SK-N-SH (cell line): ENCODE measurements around the gene VPS33A. TPM values are rescaled to one million over a fixed set of nuclear protein-coding genes. Genes with fewer than 3 reads are reported as not detected.

ENCODE experiments used
- CTCF ChIA-PET: fragments of 300-600, 350-600 bp; formaldehyde crosslinking; extraction: SDS; loops from one replicate; lab custom pipeline; 2021; lab: Yijun Ruan, JAX
- POLR2A ChIA-PET: fragments of 350-600 bp; sonication (Branson Sonifier 250); formaldehyde crosslinking; extraction: SDS; loops from one replicate; lab custom pipeline; 2020; ENCODE audit warnings: antibody characterized with exemption, inconsistent platforms; lab: Yijun Ruan, JAX
- DNase-seq: peaks from one replicate; pipeline ENCODE4 v3.0.0; 2012
- H2AFZ ChIP-seq: fragments of 200-600 bp; sonication (generic); 2 replicates; pipeline ENCODE4 v1.8.1; 2016; ENCODE audit warnings: antibody characterized with exemption, mild to moderate bottlenecking, low read depth
- H3F3A ChIP-seq: fragments of 200-600 bp; sonication (generic); replicated peaks from 2 replicates; pipeline ENCODE3; 2016; ENCODE audit warnings: antibody characterized with exemption, mild to moderate bottlenecking; ENCODE audit not compliant: insufficient read depth
- H3K27ac ChIP-seq, 2 experiments: fragments of 200-500 bp in 1 of 2; fragments of 200-600 bp in 1 of 2; sonication (Bioruptor generic) in 1 of 2; sonication (generic), shearing (Covaris generic) in 1 of 2; 2 replicates each; pipeline versions ENCODE4 v1.5.1 to v1.6.1; 2014 to 2016; ENCODE audit warnings: low read depth in 2 of 2, inconsistent platforms in 1 of 2, low read length in 1 of 2, mild to moderate bottlenecking in 1 of 2, mixed read lengths in 1 of 2
- H3K27me3 ChIP-seq: fragments of 200-600 bp; sonication (generic), shearing (Covaris generic); 2 replicates; pipeline ENCODE4 v1.6.1; 2016; ENCODE audit warnings: mixed run types; ENCODE audit not compliant: insufficient read depth
- H3K36me3 ChIP-seq, 2 experiments: fragments of 200-500 bp in 1 of 2; fragments of 200-600 bp in 1 of 2; sonication (Bioruptor generic) in 1 of 2; sonication (generic) in 1 of 2; replicated peaks in 1 of 2; 2 replicates each; pipeline versions ENCODE3 to v1.5.1; 2014 to 2016; ENCODE audit warnings: low read length in 1 of 2, mild to moderate bottlenecking in 1 of 2; ENCODE audit not compliant: insufficient read depth in 2 of 2, control insufficient read depth in 1 of 2
- H3K4me1 ChIP-seq, 2 experiments: fragments of 200-500 bp in 1 of 2; fragments of 200-600 bp in 1 of 2; sonication (Bioruptor generic) in 1 of 2; sonication (generic), shearing (Covaris generic) in 1 of 2; 2 replicates each; pipeline versions ENCODE4 v1.5.1 to v1.6.1; 2014 to 2016; ENCODE audit warnings: low read depth in 1 of 2, low read length in 1 of 2, mixed run types in 1 of 2; ENCODE audit not compliant: insufficient read depth in 2 of 2, control insufficient read depth in 1 of 2
- H3K4me2 ChIP-seq: fragments of 200-600 bp; sonication (generic), shearing (Covaris generic); 2 replicates; pipeline ENCODE4 v1.6.1; 2017; ENCODE audit warnings: mixed run types
- H3K4me3 ChIP-seq, 2 experiments: fragments of 200-500 bp in 1 of 2; fragments of 200-600 bp in 1 of 2; sonication (Bioruptor generic) in 1 of 2; sonication (generic), shearing (Covaris generic) in 1 of 2; 2 replicates each; pipeline versions ENCODE4 v1.5.1 to v1.8.1; 2014 to 2016; ENCODE audit warnings: low read depth in 2 of 2, inconsistent platforms in 1 of 2, low read length in 1 of 2, mild to moderate bottlenecking in 1 of 2, mixed read lengths in 1 of 2, moderate library complexity in 1 of 2
- H3K79me2 ChIP-seq: fragments of 200-600 bp; sonication (generic); 2 replicates; pipeline ENCODE4 v1.8.1; 2017; ENCODE audit warnings: mild to moderate bottlenecking; ENCODE audit not compliant: insufficient read depth
- H3K9ac ChIP-seq: fragments of 200-600 bp; sonication (generic); 2 replicates; pipeline ENCODE4 v1.6.1; 2017; ENCODE audit warnings: mixed run types
- H3K9me2 ChIP-seq: fragments of 200-600 bp; sonication (generic); 2 replicates; pipeline ENCODE4 v1.6.1; 2017; ENCODE audit warnings: mixed run types
- H3K9me3 ChIP-seq: fragments of 200-600 bp; sonication (generic); 2 replicates; pipeline ENCODE4 v1.6.1; 2017; ENCODE audit warnings: mixed run types, mild to moderate bottlenecking, moderate library complexity
- H4K20me1 ChIP-seq: fragments of 200-600 bp; sonication (generic); 2 replicates; pipeline ENCODE4 v1.6.1; 2017; ENCODE audit warnings: mild to moderate bottlenecking, mixed run types; ENCODE audit not compliant: insufficient read depth
- CHD2 ChIP-seq: fragments of 150-350 bp; IDR thresholded peaks from 2 replicates; pipeline ENCODE4 v1.6.1; 2018; ENCODE audit warnings: low read length; ENCODE audit not compliant: partially characterized antibody
- ELF1 ChIP-seq: IDR thresholded peaks from 2 replicates; pipeline ENCODE4 v1.4.0; 2012
- EP300 ChIP-seq, 2 experiments: IDR thresholded peaks; 2 replicates each; pipeline versions ENCODE4 v1.4.0 to v1.6.1; 2012; ENCODE audit warnings: borderline replicate concordance in 1 of 2, low read depth in 1 of 2, low read length in 1 of 2
- FOSL2 ChIP-seq: IDR thresholded peaks from 2 replicates; pipeline ENCODE4 v1.4.0; 2012; ENCODE audit warnings: low read depth, mild to moderate bottlenecking, moderate library complexity, borderline replicate concordance
- FOXJ3 ChIP-seq: sonication (generic); formaldehyde crosslinking; IDR thresholded peaks from 2 replicates; pipeline ENCODE4 v1.5.1; 2020; ENCODE audit warnings: mild to moderate bottlenecking, missing genetic modification reagents
- GABPA ChIP-seq: IDR thresholded peaks from 2 replicates; pipeline ENCODE4 v1.4.0; 2012; ENCODE audit warnings: low read depth, mild to moderate bottlenecking
- GATA2 ChIP-seq: sonication (generic); formaldehyde crosslinking; IDR thresholded peaks from 2 replicates; pipeline ENCODE4 v1.5.0; 2020; ENCODE audit warnings: mild to moderate bottlenecking, missing genetic modification reagents
- POLR2AphosphoS5 ChIP-seq: IDR thresholded peaks from 2 replicates; pipeline ENCODE4 v1.6.1; 2012; ENCODE audit warnings: low read depth, low read length
- RAD21 ChIP-seq: IDR thresholded peaks from 2 replicates; pipeline ENCODE4 v1.6.1; 2012; ENCODE audit warnings: mild to moderate bottlenecking, low read length
- RCOR1 ChIP-seq: fragments of 150-350 bp; IDR thresholded peaks from 2 replicates; pipeline ENCODE4 v1.6.1; 2017; ENCODE audit warnings: antibody characterized with exemption, low read length
- RFX5 ChIP-seq: IDR thresholded peaks from 2 replicates; pipeline ENCODE4 v1.6.1; 2012; ENCODE audit warnings: mild to moderate bottlenecking, improper control_type of control experiment, low read length
- SMC3 ChIP-seq: IDR thresholded peaks from 2 replicates; pipeline ENCODE4 v1.6.1; 2012; ENCODE audit warnings: low read depth, low read length, improper control_type of control experiment
- TEAD4 ChIP-seq: IDR thresholded peaks from 2 replicates; pipeline ENCODE4 v1.4.0; 2012; ENCODE audit warnings: mild to moderate bottlenecking, borderline replicate concordance; ENCODE audit not compliant: insufficient read depth
- YY1 ChIP-seq: IDR thresholded peaks from 2 replicates; pipeline ENCODE4 v1.4.0; 2012; ENCODE audit warnings: low read depth, mild to moderate bottlenecking
- WGBS: methylation state at CpG from one replicate; pipeline ENCODE4 v1.1.6; 2017; ENCODE audit warnings: low lambda C conversion rate; 5-methylcytosine and 5-hydroxymethylcytosine counted together
- polyA plus RNA-seq, 3 experiments: library from polyadenylated mRNA; depleted of rRNA; stranded (reverse); fragments of >200 nt; gene quantifications; 2 replicates each; pipeline ENCODE4 v1.2.3, GENCODE V29; 2012
- TF ChIP-seq, protein P1 (sequence below): IDR thresholded peaks from 2 replicates; pipeline ENCODE4 v1.4.0; 2012; ENCODE audit warnings: low read depth, borderline replicate concordance
- TF ChIP-seq, protein P2 (sequence below): fragments of 200-600 bp; sonication (generic); IDR thresholded peaks from 2 replicates; pipeline ENCODE4 v1.6.1; 2017; ENCODE audit warnings: antibody characterized with exemption, mild to moderate bottlenecking, moderate library complexity
- TF ChIP-seq, protein P3 (sequence below): fragments of 150-350 bp; IDR thresholded peaks from 2 replicates; pipeline ENCODE4 v1.6.1; 2017; ENCODE audit warnings: antibody characterized with exemption, low read length, low read depth, borderline replicate concordance

VPS33A gene
- polyA plus RNA-seq, 1 of the 3 experiments (the other 2 are of a cell fraction): 17.0 TPM

DNA sequence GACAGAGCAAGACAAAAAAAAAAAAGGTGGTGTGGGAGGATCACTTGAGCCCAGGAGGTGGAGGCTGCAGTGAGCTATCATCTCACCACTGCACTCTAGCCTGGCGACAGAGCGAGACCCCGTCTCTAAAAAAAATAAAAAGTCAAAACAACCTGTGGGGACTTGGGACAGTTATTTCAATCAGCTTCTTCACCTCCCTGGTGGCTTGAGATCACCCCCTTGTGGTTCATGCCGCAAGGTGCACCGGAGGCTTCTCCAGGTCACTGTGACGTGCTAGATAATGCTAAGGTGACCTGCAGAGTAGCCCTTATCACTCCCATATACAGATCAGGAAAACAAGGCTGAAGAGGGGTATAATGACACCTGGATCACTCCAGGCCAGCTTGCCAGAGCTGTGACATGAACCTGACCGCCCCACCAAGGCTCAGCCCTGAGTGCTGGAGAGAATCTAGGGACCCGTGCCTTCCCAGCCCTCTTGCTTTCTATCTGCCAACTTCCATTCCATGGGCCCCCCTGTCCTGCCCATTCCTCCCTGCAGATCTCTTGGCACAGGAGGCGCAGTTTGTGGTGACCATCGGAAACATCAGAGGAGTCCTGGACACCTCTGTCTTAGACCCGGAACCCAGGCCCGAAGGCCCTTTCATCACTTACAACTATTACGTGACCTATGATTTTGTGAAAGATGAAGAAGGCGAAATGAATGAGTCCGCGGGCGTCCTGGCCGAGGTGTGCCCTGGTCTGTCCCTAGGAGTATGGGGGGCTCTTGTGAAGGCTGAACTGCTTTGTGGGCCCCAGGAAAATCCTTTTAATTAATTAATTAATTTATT, 75.2 kb downstream of the VPS33A start:
- WGBS: 64% methylated on average over 15 of the region's 18 CpGs
- Histone ChIP-seq H3K9me2 (no peaks in the 10 kb centered on the region), H3K27ac (no peak overlapping the region), H3K79me2 (no peaks in the 10 kb centered on the region), H3K4me2 (no peak overlapping the region), H3K36me3 (no peaks in the 10 kb centered on the region), H3K4me1 (no peaks in the 10 kb centered on the region), H3F3A (no peaks in the 10 kb centered on the region), H4K20me1 (no peaks in the 10 kb centered on the region), H3K27me3 (no peaks in the 10 kb centered on the region), H2AFZ (no peak overlapping the region), H3K9me3 (no peaks in the 10 kb centered on the region; the same call in 1 of the 2 replicates), H3K9ac (no peak overlapping the region), H3K4me3 (no peak overlapping the region; a peak in 1 of 4 replicates)
- peak; percentile 87 for DNase-seq
- TF ChIP-seq, protein P1, sequence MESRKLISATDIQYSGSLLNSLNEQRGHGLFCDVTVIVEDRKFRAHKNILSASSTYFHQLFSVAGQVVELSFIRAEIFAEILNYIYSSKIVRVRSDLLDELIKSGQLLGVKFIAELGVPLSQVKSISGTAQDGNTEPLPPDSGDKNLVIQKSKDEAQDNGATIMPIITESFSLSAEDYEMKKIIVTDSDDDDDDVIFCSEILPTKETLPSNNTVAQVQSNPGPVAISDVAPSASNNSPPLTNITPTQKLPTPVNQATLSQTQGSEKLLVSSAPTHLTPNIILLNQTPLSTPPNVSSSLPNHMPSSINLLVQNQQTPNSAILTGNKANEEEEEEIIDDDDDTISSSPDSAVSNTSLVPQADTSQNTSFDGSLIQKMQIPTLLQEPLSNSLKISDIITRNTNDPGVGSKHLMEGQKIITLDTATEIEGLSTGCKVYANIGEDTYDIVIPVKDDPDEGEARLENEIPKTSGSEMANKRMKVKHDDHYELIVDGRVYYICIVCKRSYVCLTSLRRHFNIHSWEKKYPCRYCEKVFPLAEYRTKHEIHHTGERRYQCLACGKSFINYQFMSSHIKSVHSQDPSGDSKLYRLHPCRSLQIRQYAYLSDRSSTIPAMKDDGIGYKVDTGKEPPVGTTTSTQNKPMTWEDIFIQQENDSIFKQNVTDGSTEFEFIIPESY: no peak
- TF ChIP-seq, protein P2, sequence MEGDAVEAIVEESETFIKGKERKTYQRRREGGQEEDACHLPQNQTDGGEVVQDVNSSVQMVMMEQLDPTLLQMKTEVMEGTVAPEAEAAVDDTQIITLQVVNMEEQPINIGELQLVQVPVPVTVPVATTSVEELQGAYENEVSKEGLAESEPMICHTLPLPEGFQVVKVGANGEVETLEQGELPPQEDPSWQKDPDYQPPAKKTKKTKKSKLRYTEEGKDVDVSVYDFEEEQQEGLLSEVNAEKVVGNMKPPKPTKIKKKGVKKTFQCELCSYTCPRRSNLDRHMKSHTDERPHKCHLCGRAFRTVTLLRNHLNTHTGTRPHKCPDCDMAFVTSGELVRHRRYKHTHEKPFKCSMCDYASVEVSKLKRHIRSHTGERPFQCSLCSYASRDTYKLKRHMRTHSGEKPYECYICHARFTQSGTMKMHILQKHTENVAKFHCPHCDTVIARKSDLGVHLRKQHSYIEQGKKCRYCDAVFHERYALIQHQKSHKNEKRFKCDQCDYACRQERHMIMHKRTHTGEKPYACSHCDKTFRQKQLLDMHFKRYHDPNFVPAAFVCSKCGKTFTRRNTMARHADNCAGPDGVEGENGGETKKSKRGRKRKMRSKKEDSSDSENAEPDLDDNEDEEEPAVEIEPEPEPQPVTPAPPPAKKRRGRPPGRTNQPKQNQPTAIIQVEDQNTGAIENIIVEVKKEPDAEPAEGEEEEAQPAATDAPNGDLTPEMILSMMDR: peak; percentile 86
- no peak for TF ChIP-seq TEAD4
- peak; percentile 90 for TF ChIP-seq SMC3
- TF ChIP-seq CHD2: no peak
- TF ChIP-seq RAD21: peak; percentile 90
- no peak for TF ChIP-seq GATA2 (CRISPR knock-in tag)
- no peak for TF ChIP-seq FOSL2
- no peak for TF ChIP-seq POLR2AphosphoS5
- POLR2A ChIA-PET: interaction anchor here (0.6 to 1.3 kb wide), 2 partner anchors 21 to 60 kb away, joined by 3 read pairs; no protein-coding TSS in a partner anchor
- CTCF ChIA-PET: interaction anchor here (0.6 to 4.9 kb wide), 44 partner anchors 8 to 398 kb away, joined by 3 to 85 read pairs (median 4); partner anchors contain the start of genes B3GNT4, LRRC43 and RHOF

DNA sequence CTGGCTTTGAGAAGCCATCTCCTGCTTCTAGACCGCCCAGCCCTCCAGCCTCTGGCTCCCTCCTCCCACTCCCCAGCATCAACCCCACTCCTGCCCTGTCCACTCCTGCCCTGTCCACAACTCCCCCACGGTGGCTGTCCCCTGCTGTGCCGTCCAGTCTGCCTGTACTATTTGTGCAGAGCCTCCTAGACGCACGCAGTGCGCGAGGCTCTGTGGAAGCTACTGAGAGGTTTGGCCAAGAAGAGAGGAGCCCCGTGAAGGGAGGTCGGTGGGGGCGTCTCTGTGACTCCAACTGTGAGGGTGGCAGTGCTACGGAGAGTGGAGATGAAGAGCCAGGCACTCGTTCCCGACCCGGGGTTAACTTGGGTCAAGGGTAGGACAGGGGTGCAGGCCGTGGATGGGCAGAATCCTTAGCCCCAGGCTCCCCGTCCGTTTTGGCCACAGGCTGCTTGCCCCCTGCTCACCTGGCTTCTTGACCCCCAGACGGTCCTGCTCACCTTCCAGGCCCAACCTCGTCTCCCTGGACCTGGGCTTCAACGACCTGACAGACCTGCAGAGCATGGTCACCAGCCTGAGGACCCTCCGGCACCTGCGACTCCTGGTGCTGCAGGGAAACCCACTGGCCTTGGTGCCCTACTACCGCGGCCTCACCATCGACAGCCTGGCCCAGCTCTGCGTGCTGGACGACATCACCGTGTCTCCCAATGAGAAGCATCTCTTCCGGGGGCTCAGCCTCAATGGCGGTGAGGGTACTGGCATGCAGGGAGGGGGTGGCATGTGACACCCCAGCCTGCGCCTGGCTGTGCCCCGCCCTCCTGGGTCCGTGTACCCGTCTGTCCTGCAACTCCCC, 76.4 kb downstream of the VPS33A start:
- POLR2A ChIA-PET: interaction anchor here (0.6 to 1.3 kb wide), 2 partner anchors 22 to 59 kb away, joined by 3 read pairs; no protein-coding TSS in a partner anchor
- CTCF ChIA-PET: interaction anchor here (0.6 to 4.9 kb wide), 24 partner anchors 12 to 181 kb away, joined by 3 to 85 read pairs (median 5); partner anchors contain the start of genes B3GNT4 and MLXIP
- TF ChIP-seq ELF1 (no peak), YY1 (no peak), RCOR1 (no peak), GABPA (no peak), RFX5 (no peak), EP300 (IDR thresholded peaks at IDR 0.05; ENCODE audit: borderline replicate concordance in 1 of 2, low read depth in 1 of 2, low read length in 1 of 2) (no peak), FOXJ3 (CRISPR knock-in tag) (no peak), SMC3 (no peak)
- TF ChIP-seq, protein P3, sequence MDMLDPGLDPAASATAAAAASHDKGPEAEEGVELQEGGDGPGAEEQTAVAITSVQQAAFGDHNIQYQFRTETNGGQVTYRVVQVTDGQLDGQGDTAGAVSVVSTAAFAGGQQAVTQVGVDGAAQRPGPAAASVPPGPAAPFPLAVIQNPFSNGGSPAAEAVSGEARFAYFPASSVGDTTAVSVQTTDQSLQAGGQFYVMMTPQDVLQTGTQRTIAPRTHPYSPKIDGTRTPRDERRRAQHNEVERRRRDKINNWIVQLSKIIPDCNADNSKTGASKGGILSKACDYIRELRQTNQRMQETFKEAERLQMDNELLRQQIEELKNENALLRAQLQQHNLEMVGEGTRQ: no peak

More for the DNA sequence above, 76.4 kb downstream of the VPS33A start:
- 89% methylated on average over 32 of the region's 34 CpGs for WGBS
- H3K9me2 ChIP-seq: no peaks in the 10 kb centered on the region
- no peaks in the 10 kb centered on the region for H3K79me2 ChIP-seq
- no peaks in the 10 kb centered on the region for H3F3A ChIP-seq
- no peak for DNase-seq
- H3K27me3 ChIP-seq: no peaks in the 10 kb centered on the region
- no peaks in the 10 kb centered on the region for H4K20me1 ChIP-seq
- no peak overlapping the region for H3K4me3 ChIP-seq
- no peaks in the 10 kb centered on the region for H3K4me1 ChIP-seq
- H3K36me3 ChIP-seq: no peaks in the 10 kb centered on the region
- no peak overlapping the region for H3K4me2 ChIP-seq
- no peak overlapping the region for H3K9ac ChIP-seq
- no peak overlapping the region for H2AFZ ChIP-seq
- no peak overlapping the region for H3K27ac ChIP-seq
- no peaks in the 10 kb centered on the region for H3K9me3 ChIP-seq
